Psoas muscle (tissue), 8 donors: ENCODE data around the gene STAG1. TPM values are rescaled to one million over a fixed set of nuclear protein-coding genes. Genes with fewer than 3 reads are reported as not detected.

Experiments
- ATAC-seq, 4 donors: fragments of 200-7000 bp; cut with Tn5 transposase; one replicate each; pipeline ENCODE4 v1.9.1; 2020; ENCODE audit warnings: moderate library complexity in 3 of 4, mild to moderate bottlenecking in 2 of 4
- DNase-seq, 2 donors: peaks; one replicate each; pipeline ENCODE4 v3.0.0-alpha.2; 2020
- H3K27ac ChIP-seq: fragments of 200-600 bp; one replicate; pipeline ENCODE4 v1.8.0; 2022
- H3K27me3 ChIP-seq, 3 donors: fragments of 200-600 bp in 1 of 3; one replicate each; pipeline versions ENCODE4 v1.6.1 to v1.8.0; 2013 to 2022; ENCODE audit warnings: low read length in 2 of 3, mild to moderate bottlenecking in 2 of 3, moderate library complexity in 1 of 3; ENCODE audit not compliant: insufficient read depth in 3 of 3
- H3K36me3 ChIP-seq, 2 donors: fragments of 200-600 bp in 1 of 2; one replicate each; pipeline versions ENCODE4 v1.6.1 to v1.8.0; 2013 to 2022; ENCODE audit warnings: low read depth in 1 of 2, mild to moderate bottlenecking in 1 of 2, moderate library complexity in 1 of 2; ENCODE audit not compliant: insufficient read depth in 1 of 2
- H3K4me1 ChIP-seq: fragments of 200-600 bp; one replicate; pipeline ENCODE4 v1.8.0; 2022
- H3K4me3 ChIP-seq: fragments of 200-600 bp; one replicate; pipeline ENCODE4 v1.8.0; 2022; ENCODE audit warnings: mild to moderate bottlenecking
- H3K9me3 ChIP-seq: fragments of 200-600 bp; one replicate; pipeline ENCODE4 v1.8.0; 2022
- CTCF ChIP-seq: fragments of 200-600 bp; IDR thresholded peaks from one replicate; pipeline ENCODE4 v1.8.0; 2022; ENCODE audit warnings: antibody characterized with exemption
- WGBS, 3 donors: extraction: QIAGEN DNeasy Blood & Tissue Kit; methylation state at CpG; one replicate each; pipeline versions ENCODE4 v1.1.6 to v1.1.7; 2013; 5-methylcytosine and 5-hydroxymethylcytosine counted together
- intact Hi-C, 2 donors: fragments of 100-400 bp; cut with DNase I; formaldehyde crosslinking; loops; one replicate each; pipeline versions ENCODE4 v1.11.0 to v1.14.2; 2022
- polyA plus RNA-seq, 3 donors: library from polyadenylated mRNA; stranded (reverse); fragments of 200-250 nt; gene quantifications; one replicate each; pipeline ENCODE4 v1.2.3, GENCODE V29; 2013
- total RNA-seq, 4 donors: library from RNA; stranded (reverse); fragmentation: NEBNext Ultra II Directional in 2 of 4; extraction: Animal tissue kit (Norgen Biotek cat#: 25700) in 2 of 4; gene quantifications; one replicate each; pipeline versions ENCODE4 v1.2.1 to v1.2.4, GENCODE V29; 2021 to 2023
- donor health status: healthy with polysubstance abuse.
- donor health status: DM: no; HTN: no; CAD: no; lungs with moderate emphysema.
- donor health status: Bipolar disorder and iron deficiency.
- donor health status: healthy.
- donor health status: DM: yes; HTN: yes; CAD: no.
- donor health status: DM: no; HTN: no; CAD: no.
- donor health status: DM: no; HTN: no; CAD: no.
- donor health status: DM: yes; HTN: yes; CAD: no.

The STAG1 gene
- total and polyA plus RNA-seq, 7 donors = 8.8 to 27.7 (median 19.7) TPM

- WGBS, 3 donors = 63 to 79% (median 67%) methylated on average over 1 of the region's 1 CpG
- TF ChIP-seq CTCF = no peak
- Histone ChIP-seq H3K4me3 (no peak overlapping the region), H3K27me3 (no peaks in the 10 kb centered on the region), H3K36me3 (no peaks in the 10 kb centered on the region), H3K4me1 (peaks cover 5% of the 10 kb centered on the region), H3K27ac (no peak overlapping the region), H3K9me3 (no peaks in the 10 kb centered on the region)
- DNase-seq = no peak
- no peak for ATAC-seq
- intact Hi-C loops = no loop called here
Measured at GRCh38 chr3:136630915-136631314, 121.3 kb downstream of the STAG1 start.

GRCh38 chr3:136626493-136626892, 125.7 kb downstream of the STAG1 start:
- no peaks in the 10 kb centered on the region for H3K27me3 ChIP-seq
- no peak overlapping the region for H3K27ac ChIP-seq
- no peak overlapping the region for H3K4me3 ChIP-seq
- ATAC-seq = no peak
- no peak for DNase-seq
- no peaks in the 10 kb centered on the region for H3K4me1 ChIP-seq
- no peaks in the 10 kb centered on the region for H3K36me3 ChIP-seq
- intact Hi-C loops = no loop called here
- 92 to 96% (median 94%) methylated on average over 3 of the region's 3 CpGs for WGBS, 3 donors
- TF ChIP-seq CTCF = no peak
- no peaks in the 10 kb centered on the region for H3K9me3 ChIP-seq

GRCh38 chr3:136624894-136625815, 127.0 kb downstream of the STAG1 start:
- no peaks in the 10 kb centered on the region for H3K4me1 ChIP-seq
- intact Hi-C loops = no loop called here
- no peak overlapping the region for H3K4me3 ChIP-seq
- no peak for TF ChIP-seq CTCF
- DNase-seq = no peak
- 96 to 98% (median 97%) methylated on average over 4 of the region's 4 CpGs for WGBS, 3 donors
- ATAC-seq = no peak
- no peaks in the 10 kb centered on the region for H3K36me3 ChIP-seq
- no peak overlapping the region for H3K27ac ChIP-seq
- H3K9me3 ChIP-seq = no peaks in the 10 kb centered on the region
- H3K27me3 ChIP-seq = no peaks in the 10 kb centered on the region

- peaks cover 0 to 5% of the 10 kb centered on the region in 2 donors for H3K36me3 ChIP-seq
- no peak for DNase-seq
- no peak overlapping the region for H3K4me3 ChIP-seq
- H3K27me3 ChIP-seq = no peaks in the 10 kb centered on the region
- no peak for ATAC-seq
- no peaks in the 10 kb centered on the region for H3K4me1 ChIP-seq
- no peak overlapping the region for H3K27ac ChIP-seq
- H3K9me3 ChIP-seq = no peaks in the 10 kb centered on the region
- WGBS, 3 donors = 94 to 97% (median 95%) methylated on average over 3 of the region's 3 CpGs
- TF ChIP-seq CTCF = no peak
- intact Hi-C loops = no loop called here
Measured at GRCh38 chr3:136624371-136624770, 127.8 kb downstream of the STAG1 start.
